ENCODE data around the gene GCFC2. TPM values are rescaled to one million over a fixed set of nuclear protein-coding genes. Genes with fewer than 3 reads are reported as not detected.
A peak's percentile ranks its signal among the peaks of the same experiment; 100 is the strongest.

Gene GCFC2
- polyA plus RNA-seq (2013, experiment 1 of 2), result 14.9 TPM
- 14.3 TPM for polyA plus RNA-seq (2013, experiment 2 of 2)

DNA sequence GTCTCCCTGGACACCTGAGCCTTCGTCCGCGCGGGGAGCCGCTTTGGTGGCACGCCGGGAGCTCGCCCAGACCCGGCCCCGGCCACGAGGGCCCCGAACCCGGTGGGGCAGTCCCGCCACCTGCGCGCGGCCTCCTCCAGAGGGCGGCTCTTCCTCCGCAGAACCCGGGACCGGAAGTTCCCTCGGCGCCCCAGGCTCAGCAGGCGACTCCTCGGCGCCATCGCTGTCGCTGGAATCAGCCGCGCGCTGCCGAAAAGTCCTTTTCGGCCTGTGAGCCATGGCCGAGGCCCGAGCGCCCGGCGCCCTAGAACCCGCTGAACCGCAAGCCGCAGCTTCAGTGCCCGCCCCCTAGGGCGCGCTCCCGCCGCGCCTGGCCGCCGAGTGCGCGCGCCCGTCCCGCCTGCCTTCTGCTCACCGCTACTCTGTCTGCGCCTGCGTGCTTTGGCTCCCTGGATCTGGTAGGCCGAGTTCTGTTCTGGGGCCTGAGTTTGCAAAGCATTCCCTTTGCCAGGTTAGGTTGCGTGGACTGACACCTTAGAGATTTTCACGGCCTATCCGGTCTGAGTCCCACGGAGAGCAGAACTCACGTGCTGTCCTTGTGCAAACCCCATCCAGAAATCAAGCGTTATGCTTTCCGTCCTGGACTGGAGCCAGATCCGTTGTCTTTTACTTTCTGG is at the start of gene GCFC2:
Gene GCFC2 (minus strand): TSS at position 339 of the 677 bp plus-strand sequence. CDS start 60 bp downstream, at position 279.
- Histone ChIP-seq H2AFZ (ENCODE audit: low read depth, low read length) (peak within 1 kb of the TSS; percentile 97), H3K4ac (ENCODE audit: low read depth in 1 of 2, low read length in 2 of 2) (peak within 1 kb of the TSS; percentile 34 to 81), H4K91ac (ENCODE audit: low read length) (peak within 1 kb of the TSS; percentile 80), H3K4me2 (ENCODE audit: low read length, poor library complexity, severe bottlenecking) (peak within 1 kb of the TSS; percentile 59), H3K18ac (ENCODE audit: low read depth in 1 of 2, low read length in 2 of 2) (peak within 1 kb of the TSS; percentile 89 to 96), H3K9me3 (ENCODE audit: control insufficient read depth, low read length) (no peaks in the 10 kb centered on the region), H3K27ac (ENCODE audit: low read length, poor library complexity, severe bottlenecking) (peak within 1 kb of the TSS; percentile 33), H3K4me3 (ENCODE audit: insufficient read depth in 1 of 2, low read depth in 1 of 2, low read length in 2 of 2) (peak within 1 kb of the TSS; percentile 58 to 88), H3K9ac (ENCODE audit: low read length) (peak within 1 kb of the TSS; percentile 90), H3K23ac (ENCODE audit: low read length in 2 of 2) (peak within 1 kb of the TSS in 1 of 2 experiments; percentile 83), H2AK5ac (ENCODE audit: low read length, severe bottlenecking) (no peak within 1 kb of the TSS), H3K79me1 (replicated peaks; ENCODE audit: low read length, poor library complexity, severe bottlenecking) (no peaks in the 10 kb centered on the region), H2BK5ac (ENCODE audit: low read depth, low read length, poor library complexity, severe bottlenecking) (peak within 1 kb of the TSS; percentile 20), H2BK15ac (ENCODE audit: low read depth, poor library complexity, severe bottlenecking) (peak within 1 kb of the TSS; percentile 86), H3K27me3 (ENCODE audit: control insufficient read depth in 1 of 2, insufficient read depth in 1 of 2, low read length in 2 of 2) (no peaks in the 10 kb centered on the region), H2BK120ac (ENCODE audit: low read depth, low read length) (peak within 1 kb of the TSS; percentile 54), H3K36me3 (ENCODE audit: control insufficient read depth in 1 of 2, insufficient read depth in 2 of 2, low read depth in 1 of 2, low read length in 2 of 2) (peaks cover 0 to 6% of the 10 kb centered on the region in 2 experiments), H3K4me1 (ENCODE audit: control insufficient read depth, insufficient read depth, low read depth, low read length) (peaks cover 2% of the 10 kb centered on the region), H2BK12ac (ENCODE audit: low read length in 2 of 2) (peak within 1 kb of the TSS; percentile 18 to 57), H4K8ac (ENCODE audit: low read length) (peak within 1 kb of the TSS; percentile 99), H3K14ac (ENCODE audit: low read length in 2 of 2) (peak within 1 kb of the TSS in 1 of 2 experiments; percentile 96)
- WGBS, result 4% methylated on average over 66 of the region's 66 CpGs
- DNase-seq, result peak; percentile 84

DNA sequence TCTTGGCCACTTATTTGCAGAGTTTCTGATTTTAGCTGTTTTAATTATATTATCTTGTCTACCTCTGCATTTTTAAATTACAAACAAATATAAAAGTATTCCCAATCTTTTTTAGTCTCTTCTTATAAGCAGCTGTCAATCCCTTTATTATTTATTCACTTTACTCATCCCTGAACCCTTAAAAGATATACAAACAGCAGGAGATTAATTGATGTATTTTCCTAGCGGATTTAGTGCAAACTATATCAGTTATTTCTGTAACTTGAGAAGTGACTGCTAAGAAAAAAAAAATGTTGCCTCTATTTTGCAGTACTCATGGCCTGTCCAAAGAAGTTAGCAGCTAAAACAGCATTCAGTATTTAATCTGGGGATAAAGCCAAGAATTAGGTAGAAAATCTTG is 42.1 kb upstream of the GCFC2 start:
- Histone ChIP-seq H3K79me1 (replicated peaks; ENCODE audit: low read length, poor library complexity, severe bottlenecking) (no peaks in the 10 kb centered on the region), H4K91ac (ENCODE audit: low read length) (no peak overlapping the region), H2AFZ (ENCODE audit: low read depth, low read length) (no peak overlapping the region), H3K4me1 (ENCODE audit: control insufficient read depth, insufficient read depth, low read depth, low read length) (no peaks in the 10 kb centered on the region), H3K9ac (ENCODE audit: low read length) (no peak overlapping the region), H3K4me3 (ENCODE audit: insufficient read depth in 1 of 2, low read depth in 1 of 2, low read length in 2 of 2) (no peak overlapping the region), H3K4me2 (ENCODE audit: low read length, poor library complexity, severe bottlenecking) (no peak overlapping the region), H2BK15ac (ENCODE audit: low read depth, poor library complexity, severe bottlenecking) (no peak overlapping the region), H3K27ac (ENCODE audit: low read length, poor library complexity, severe bottlenecking) (no peak overlapping the region), H2AK5ac (ENCODE audit: low read length, severe bottlenecking) (no peak overlapping the region), H3K9me3 (ENCODE audit: control insufficient read depth, low read length) (peaks cover 7% of the 10 kb centered on the region), H2BK120ac (ENCODE audit: low read depth, low read length) (no peak overlapping the region), H2BK12ac (ENCODE audit: low read length in 2 of 2) (no peak overlapping the region), H3K23ac (ENCODE audit: low read length in 2 of 2) (no peak overlapping the region), H2BK5ac (ENCODE audit: low read depth, low read length, poor library complexity, severe bottlenecking) (no peak overlapping the region), H3K27me3 (ENCODE audit: control insufficient read depth in 1 of 2, insufficient read depth in 1 of 2, low read length in 2 of 2) (no peaks in the 10 kb centered on the region), H4K8ac (ENCODE audit: low read length) (no peak overlapping the region), H3K4ac (ENCODE audit: low read depth in 1 of 2, low read length in 2 of 2) (no peak overlapping the region), H3K36me3 (ENCODE audit: control insufficient read depth in 1 of 2, insufficient read depth in 2 of 2, low read depth in 1 of 2, low read length in 2 of 2) (no peaks in the 10 kb centered on the region), H3K14ac (ENCODE audit: low read length in 2 of 2) (no peak overlapping the region), H3K18ac (ENCODE audit: low read depth in 1 of 2, low read length in 2 of 2) (no peak overlapping the region)
- DNase-seq, result no peak
- no CpG with 5 or more reads among the region's 1 CpG for WGBS

DNA sequence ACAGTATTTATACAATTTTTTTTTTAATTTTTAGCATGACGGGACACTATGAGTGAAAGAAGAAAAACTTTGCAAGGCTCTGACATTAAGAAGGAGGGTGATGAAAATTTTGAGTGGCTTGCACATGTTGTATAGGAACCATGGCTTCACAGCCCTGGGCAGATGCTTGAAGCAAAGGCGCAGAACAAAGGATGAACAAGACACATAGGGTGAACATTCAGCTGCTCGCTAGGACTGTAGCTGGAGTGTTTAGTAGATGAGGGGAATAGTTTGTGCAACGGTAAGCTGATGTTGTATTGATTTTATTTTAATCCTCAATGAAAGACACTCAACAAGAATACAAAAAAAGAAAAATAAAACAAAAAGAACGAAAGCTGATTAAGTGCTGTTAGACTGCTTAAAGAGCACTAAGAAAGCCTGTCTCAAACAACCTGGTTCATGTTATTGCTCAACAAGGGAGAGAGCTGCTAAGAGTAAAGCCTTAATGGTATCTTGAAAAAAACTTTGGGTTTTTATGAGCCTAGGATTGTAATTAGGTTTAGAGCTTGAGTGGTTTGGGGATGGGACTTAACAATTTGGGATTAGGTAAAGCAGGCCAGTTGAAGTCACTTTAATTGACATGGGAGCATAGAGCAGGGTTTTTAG is 41.2 kb upstream of the GCFC2 start:
- Histone ChIP-seq H3K27ac (ENCODE audit: low read length, poor library complexity, severe bottlenecking) (no peak overlapping the region), H2BK120ac (ENCODE audit: low read depth, low read length) (no peak overlapping the region), H3K4me3 (ENCODE audit: insufficient read depth in 1 of 2, low read depth in 1 of 2, low read length in 2 of 2) (no peak overlapping the region), H3K9ac (ENCODE audit: low read length) (no peak overlapping the region), H2AFZ (ENCODE audit: low read depth, low read length) (no peak overlapping the region), H3K23ac (ENCODE audit: low read length in 2 of 2) (no peak overlapping the region), H3K9me3 (ENCODE audit: control insufficient read depth, low read length) (peaks cover 4% of the 10 kb centered on the region), H3K36me3 (ENCODE audit: control insufficient read depth in 1 of 2, insufficient read depth in 2 of 2, low read depth in 1 of 2, low read length in 2 of 2) (no peaks in the 10 kb centered on the region), H2AK5ac (ENCODE audit: low read length, severe bottlenecking) (no peak overlapping the region), H3K27me3 (ENCODE audit: control insufficient read depth in 1 of 2, insufficient read depth in 1 of 2, low read length in 2 of 2) (no peaks in the 10 kb centered on the region), H3K4ac (ENCODE audit: low read depth in 1 of 2, low read length in 2 of 2) (no peak overlapping the region), H3K79me1 (replicated peaks; ENCODE audit: low read length, poor library complexity, severe bottlenecking) (no peaks in the 10 kb centered on the region), H2BK5ac (ENCODE audit: low read depth, low read length, poor library complexity, severe bottlenecking) (no peak overlapping the region), H3K4me1 (ENCODE audit: control insufficient read depth, insufficient read depth, low read depth, low read length) (no peaks in the 10 kb centered on the region), H3K14ac (ENCODE audit: low read length in 2 of 2) (no peak overlapping the region), H3K18ac (ENCODE audit: low read depth in 1 of 2, low read length in 2 of 2) (no peak overlapping the region), H2BK15ac (ENCODE audit: low read depth, poor library complexity, severe bottlenecking) (no peak overlapping the region), H4K8ac (ENCODE audit: low read length) (no peak overlapping the region), H4K91ac (ENCODE audit: low read length) (no peak overlapping the region), H3K4me2 (ENCODE audit: low read length, poor library complexity, severe bottlenecking) (no peak overlapping the region), H2BK12ac (ENCODE audit: low read length in 2 of 2) (no peak overlapping the region)
- no peak for DNase-seq
- WGBS, result 80% methylated on average over 4 of the region's 5 CpGs

DNA sequence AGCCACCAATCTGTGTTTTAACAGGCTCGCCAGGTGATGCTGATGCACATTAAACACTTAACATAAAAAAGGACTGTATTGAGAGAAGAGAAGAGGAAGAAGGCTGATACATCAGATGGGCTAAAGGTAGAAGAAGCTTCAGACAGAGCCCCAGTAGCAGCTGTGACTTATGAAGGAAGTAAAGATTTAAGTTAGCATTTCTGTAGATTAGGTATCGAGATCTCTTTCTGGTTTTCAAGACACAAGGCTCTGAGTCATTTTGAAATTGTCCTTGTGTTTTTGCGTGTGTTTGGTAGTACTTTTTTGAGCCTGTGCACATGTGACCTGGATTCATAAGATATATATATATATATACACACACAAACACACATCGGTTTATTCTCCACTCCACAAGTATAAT is 40.6 kb upstream of the GCFC2 start:
- Histone ChIP-seq H2BK15ac (ENCODE audit: low read depth, poor library complexity, severe bottlenecking) (no peak overlapping the region), H3K14ac (ENCODE audit: low read length in 2 of 2) (no peak overlapping the region), H3K4me3 (ENCODE audit: insufficient read depth in 1 of 2, low read depth in 1 of 2, low read length in 2 of 2) (no peak overlapping the region), H2BK5ac (ENCODE audit: low read depth, low read length, poor library complexity, severe bottlenecking) (no peak overlapping the region), H3K79me1 (replicated peaks; ENCODE audit: low read length, poor library complexity, severe bottlenecking) (no peaks in the 10 kb centered on the region), H3K4me1 (ENCODE audit: control insufficient read depth, insufficient read depth, low read depth, low read length) (no peaks in the 10 kb centered on the region), H4K8ac (ENCODE audit: low read length) (no peak overlapping the region), H3K23ac (ENCODE audit: low read length in 2 of 2) (no peak overlapping the region), H3K9ac (ENCODE audit: low read length) (no peak overlapping the region), H3K9me3 (ENCODE audit: control insufficient read depth, low read length) (no peaks in the 10 kb centered on the region), H2BK120ac (ENCODE audit: low read depth, low read length) (no peak overlapping the region), H2BK12ac (ENCODE audit: low read length in 2 of 2) (no peak overlapping the region), H3K27ac (ENCODE audit: low read length, poor library complexity, severe bottlenecking) (no peak overlapping the region), H3K4ac (ENCODE audit: low read depth in 1 of 2, low read length in 2 of 2) (no peak overlapping the region), H3K27me3 (ENCODE audit: control insufficient read depth in 1 of 2, insufficient read depth in 1 of 2, low read length in 2 of 2) (no peaks in the 10 kb centered on the region), H3K18ac (ENCODE audit: low read depth in 1 of 2, low read length in 2 of 2) (no peak overlapping the region), H3K4me2 (ENCODE audit: low read length, poor library complexity, severe bottlenecking) (no peak overlapping the region), H2AK5ac (ENCODE audit: low read length, severe bottlenecking) (no peak overlapping the region), H2AFZ (ENCODE audit: low read depth, low read length) (no peak overlapping the region), H4K91ac (ENCODE audit: low read length) (no peak overlapping the region), H3K36me3 (ENCODE audit: control insufficient read depth in 1 of 2, insufficient read depth in 2 of 2, low read depth in 1 of 2, low read length in 2 of 2) (no peaks in the 10 kb centered on the region)
- 93% methylated on average over 2 of the region's 4 CpGs for WGBS
- DNase-seq, result no peak
